SK-MEL-5 (cell line): ENCODE data around the gene RBP2. TPM values are rescaled to one million over a fixed set of nuclear protein-coding genes. Genes with fewer than 3 reads are reported as not detected.
A peak's percentile ranks its signal among the peaks of the same experiment; 100 is the strongest.

Experiments used
- DNase-seq: peaks from one replicate; pipeline ENCODE4 v3.0.0-alpha.2; 2016; ENCODE audit warnings: low read depth, low spot score
- in situ Hi-C: cut with HindIII; loops from 2 replicates; pipeline ENCODE4 v1.10.0; 2016; ENCODE audit warnings: low sequenced_read_pairs, high pct_unique_total_duplicates, low pct_unique_long_range_greater_than_20kb
- total RNA-seq: library from RNA; depleted of rRNA; stranded (reverse); fragments of >200 nt; shearing (Covaris generic); gene quantifications from 2 replicates; pipeline ENCODE4 v1.2.3, GENCODE V29; 2014

Gene RBP2
- total RNA-seq, 1 experiment from 2014 or later: not detected

DNA sequence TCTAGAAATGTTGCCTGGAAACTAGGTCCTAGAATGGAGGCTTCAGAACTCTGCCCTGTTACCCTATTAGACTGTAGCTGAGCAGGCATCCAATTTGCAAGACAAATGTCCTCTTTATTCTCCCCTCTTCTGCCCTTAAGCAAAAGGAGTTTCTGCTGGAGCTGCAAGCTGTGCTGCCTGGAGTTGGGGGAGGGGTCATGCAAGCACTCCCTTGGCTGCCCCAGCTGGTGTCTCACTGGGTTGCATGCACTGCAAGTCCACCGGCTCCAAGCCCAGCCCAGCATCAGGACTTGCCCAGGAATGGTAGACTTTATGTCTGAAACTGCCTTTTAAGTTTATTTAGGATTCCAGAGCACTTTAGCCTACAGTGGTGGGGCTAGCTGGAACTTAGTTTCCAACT, 15.7 kb upstream of the RBP2 start:
- in situ Hi-C loops: no loop called here
- DNase-seq: peak; percentile 43

DNA sequence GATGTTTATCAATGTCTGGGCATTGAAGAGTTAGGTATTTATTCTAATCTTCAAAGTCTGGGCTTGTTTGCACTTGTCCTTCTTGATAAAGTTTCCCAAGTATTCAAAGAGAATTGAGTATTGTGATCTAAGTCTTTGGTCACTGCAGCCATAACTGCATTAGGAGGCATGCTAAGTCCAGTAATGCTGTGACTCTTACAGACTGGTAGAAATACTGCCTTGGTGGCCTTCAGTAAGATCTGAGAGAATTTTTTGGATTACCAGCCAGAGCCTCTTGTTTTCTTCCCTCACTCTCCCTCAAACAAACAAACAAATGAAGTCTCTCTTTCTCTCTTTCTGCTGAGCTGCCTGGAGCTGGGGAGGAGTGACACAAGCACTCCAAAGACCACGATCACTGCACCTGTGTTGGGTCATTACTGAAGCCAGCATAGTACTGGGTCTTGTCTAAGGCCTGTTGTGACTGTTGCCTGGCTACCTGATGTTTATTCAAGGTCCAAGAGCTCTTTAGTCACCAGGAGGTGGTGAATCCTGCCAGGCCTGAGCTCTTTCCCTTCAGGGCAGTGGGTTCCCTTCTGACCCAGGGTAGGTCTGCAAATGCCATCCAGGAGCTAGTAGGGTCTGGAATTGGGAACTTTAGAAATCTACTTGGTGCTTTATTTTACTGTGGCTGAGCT, 14.8 kb upstream of the RBP2 start:
- no peak for DNase-seq
- in situ Hi-C loops: no loop called here

DNA sequence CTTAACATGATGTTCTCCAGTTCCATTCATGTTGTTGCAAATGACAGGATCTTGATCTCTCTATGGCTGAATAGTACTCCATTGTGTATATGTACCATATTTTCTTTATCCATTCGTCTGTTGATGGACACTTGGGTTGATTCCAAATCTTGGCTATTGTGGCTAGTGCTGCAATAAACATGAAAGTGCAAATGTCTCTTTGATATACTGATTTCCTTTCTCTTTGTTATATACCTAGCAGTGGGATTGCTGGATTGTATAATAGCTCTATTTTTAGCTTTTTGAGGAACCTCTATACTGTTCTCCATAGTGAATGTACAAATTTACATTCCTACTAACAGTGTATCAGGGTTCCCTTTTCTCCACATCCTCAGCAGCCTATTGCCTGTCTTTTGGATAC, 5.9 kb upstream of the RBP2 start:
- in situ Hi-C loops: no loop called here
- DNase-seq: no peak

DNA sequence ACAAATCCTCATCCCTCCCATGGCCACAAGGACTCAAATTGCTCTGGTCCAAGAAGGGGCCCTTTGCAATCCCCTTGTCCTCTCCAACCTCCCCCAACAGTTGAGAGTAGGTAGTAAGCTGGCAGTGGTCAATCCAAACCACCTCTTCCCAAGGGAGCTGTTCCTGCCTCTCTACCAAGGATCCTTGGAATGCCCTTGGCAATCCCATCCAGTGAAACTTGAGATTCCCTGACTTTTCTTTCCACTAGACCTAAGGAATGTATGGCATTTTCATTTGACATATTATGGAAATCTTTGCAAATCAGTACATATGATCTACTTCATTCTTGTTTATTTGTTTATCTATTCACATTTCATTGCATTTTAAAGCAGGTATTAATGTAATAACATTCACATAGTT, 4.8 kb upstream of the RBP2 start:
- in situ Hi-C loops: no loop called here
- peak; percentile 17 for DNase-seq

DNA sequence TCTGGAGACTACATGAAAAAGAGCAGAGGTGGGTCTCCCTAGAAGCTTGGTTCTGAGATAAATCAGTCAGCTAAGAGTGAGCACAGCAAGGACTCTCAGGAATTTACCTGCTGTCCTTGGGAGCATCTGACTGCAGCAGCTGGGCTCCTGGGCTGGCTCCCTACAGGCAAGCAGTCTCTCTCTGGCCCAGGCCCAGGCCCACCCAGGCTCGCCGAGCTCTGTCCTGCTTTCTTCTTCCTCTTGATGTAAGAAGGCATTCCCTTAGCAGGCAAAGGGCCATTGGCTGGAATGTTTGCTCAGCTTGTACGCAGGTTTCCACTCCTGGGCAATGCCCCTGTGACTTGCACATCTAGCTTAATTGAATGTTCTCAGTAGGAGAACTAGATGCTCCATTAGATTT, 4.3 kb upstream of the RBP2 start:
- DNase-seq: no peak
- in situ Hi-C loops: no loop called here

DNA sequence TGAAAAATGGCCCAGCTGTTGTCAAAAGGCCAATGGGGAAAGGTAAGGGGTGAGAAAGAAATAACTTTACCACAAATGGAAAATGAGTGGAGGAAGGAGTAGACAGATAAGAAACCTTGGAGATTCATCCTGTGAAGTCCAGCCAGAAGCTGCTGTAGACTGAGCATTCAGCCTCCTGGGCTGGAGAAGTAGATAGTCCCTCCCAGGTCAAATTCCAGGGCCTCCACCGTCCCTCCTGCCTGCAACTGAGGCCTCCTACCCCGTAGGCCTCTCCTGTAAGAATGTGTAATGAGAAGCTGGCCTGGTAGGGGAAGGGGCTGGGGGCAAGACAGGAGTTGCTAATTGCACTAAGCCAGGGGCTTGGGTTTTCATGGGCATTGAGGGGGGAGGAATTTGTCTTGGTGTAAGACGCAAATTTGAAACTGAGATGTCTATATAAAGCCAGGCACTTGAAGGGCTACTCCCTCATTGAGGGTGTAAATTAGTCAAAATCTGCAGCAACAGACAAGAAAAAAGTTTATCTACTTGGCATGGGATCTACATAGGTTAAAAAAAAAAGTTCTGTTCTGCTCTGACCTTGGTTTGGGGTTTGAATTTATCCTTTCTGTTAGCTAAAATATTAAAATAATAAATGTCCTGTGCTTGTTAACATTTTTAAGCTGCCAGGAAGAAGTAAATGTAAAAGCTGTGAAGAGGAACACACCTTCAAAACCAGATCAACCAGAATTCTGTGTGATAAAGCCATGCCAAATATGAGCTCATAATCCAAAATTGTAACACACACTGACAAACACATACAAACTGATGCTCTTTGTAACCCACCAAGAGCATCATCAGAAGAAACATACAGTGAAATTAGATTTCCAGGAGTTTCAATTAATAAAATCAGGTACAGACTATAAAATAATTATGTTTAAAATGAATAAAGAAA, 1.7 kb upstream of the RBP2 start:
- no peak for DNase-seq
- in situ Hi-C loops: no loop called here

DNA sequence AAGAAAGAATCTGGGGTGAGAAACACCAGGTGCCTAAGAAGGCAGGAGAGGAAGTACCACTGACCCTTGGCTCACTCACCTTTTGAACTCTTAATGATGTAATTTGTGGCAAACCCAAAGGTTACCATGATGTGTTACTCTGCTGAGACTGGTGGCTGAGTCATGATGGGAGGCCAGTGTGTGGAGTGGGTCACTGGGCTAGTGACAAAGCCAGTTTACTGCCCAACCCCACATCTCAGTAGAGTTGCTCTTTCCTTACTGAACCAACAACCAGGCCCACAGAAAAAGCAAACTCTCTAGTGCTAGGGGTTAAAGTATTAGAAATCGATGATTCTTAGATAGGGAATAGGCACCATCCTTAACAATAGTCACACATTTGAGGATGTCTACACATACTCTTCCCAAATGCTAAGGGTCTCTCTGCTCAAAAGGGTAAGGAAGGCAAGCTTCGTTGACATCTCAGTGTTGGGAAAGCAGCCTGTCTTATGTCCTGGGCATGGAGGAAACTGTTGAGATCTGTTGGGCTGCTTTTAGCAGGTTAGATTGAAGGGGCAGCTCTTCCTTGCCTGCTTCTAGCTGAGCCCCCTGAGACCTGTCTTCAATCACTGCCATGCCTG, 3.1 kb downstream of the RBP2 start:
- no peak for DNase-seq
- in situ Hi-C loops: no loop called here

DNA sequence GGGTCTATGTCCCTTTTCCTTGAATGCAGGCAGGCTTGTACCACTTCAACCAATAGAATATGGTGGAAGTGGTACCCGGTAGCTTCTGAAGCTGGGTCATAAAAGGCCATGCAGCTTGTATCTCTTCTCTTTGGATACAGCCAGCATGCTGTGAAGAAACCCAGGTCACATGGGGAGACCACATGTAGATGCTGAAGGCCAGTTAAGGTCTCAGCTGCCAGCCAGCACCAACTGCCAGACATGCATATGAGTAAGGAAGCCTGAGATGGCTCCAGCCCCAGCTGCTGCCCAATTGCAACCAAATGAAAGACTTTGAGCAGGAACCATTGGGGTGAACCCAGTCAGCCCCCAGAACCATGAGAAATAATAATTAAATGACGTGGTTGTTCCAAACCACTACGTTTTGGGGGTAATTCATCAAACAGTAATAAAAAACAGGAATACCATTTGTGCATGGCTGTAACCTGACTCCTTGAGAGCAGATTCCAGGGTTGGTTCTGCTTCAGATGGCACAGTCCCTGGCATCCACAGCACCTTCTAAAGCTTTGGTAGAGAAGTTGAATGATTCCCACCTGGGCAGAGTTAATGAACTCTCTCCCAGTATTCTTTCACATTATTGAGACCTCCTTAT, 3.8 kb downstream of the RBP2 start:
- in situ Hi-C loops: no loop called here
- no peak for DNase-seq

DNA sequence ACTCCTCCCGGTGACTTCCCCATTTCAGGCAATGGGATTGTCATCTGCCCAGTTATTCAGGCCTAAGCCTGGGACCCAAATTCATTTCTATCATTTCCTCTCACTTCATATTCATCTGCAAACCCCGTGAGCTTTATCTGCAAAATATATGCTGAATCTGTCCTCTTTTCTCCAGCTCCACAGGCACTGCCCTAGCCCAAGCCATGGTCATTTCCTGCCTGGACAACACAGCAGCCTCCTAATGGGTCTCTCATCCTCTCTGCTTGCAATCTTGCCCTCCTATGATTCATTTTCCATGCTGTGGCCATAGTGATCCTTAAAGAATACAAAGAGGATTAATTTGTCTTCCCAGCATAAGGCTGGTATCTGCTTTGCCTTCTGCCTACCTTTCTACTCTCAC, 6.1 kb downstream of the RBP2 start:
- in situ Hi-C loops: no loop called here
- DNase-seq: no peak

DNA sequence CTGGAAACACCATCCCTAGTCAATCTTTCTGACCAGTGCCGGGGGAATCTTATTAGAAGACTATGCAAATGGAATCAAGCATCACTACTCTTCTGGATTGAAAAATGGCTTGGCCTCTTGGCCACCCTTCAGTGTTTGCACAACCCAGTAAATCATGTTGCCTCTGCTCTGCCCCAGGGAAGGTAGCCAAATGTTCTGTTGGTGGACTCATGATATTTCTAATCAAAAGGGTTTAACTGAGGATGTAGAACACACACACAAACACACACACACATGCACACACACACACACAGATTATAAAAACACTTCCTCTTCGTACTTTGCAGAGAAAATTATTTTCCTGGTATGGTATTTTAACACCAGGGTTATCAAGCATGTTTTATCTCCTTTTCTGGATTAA, 7.9 kb downstream of the RBP2 start:
- no peak for DNase-seq
- in situ Hi-C loops: no loop called here

DNA sequence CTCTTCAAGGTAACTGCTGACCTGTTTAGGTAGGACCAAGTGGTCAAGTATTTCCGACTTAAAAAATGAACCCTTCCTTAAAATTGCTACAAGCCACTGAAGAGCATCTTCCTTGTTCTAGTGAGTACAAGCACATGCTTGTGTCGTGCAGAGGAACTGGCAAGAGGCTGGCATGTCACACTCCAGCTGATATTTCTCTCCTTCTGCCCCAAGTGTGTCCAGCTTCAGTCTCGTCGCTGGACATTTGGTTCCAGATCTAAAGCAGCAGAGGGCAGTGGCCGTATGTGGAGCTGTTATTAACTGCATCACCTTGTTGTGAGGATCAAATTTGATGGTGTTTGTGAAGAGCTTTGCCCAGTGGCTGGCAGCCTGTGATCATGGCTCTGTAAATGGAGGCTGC, 10.0 kb downstream of the RBP2 start:
- no peak for DNase-seq
- in situ Hi-C loops: no loop called here

DNA sequence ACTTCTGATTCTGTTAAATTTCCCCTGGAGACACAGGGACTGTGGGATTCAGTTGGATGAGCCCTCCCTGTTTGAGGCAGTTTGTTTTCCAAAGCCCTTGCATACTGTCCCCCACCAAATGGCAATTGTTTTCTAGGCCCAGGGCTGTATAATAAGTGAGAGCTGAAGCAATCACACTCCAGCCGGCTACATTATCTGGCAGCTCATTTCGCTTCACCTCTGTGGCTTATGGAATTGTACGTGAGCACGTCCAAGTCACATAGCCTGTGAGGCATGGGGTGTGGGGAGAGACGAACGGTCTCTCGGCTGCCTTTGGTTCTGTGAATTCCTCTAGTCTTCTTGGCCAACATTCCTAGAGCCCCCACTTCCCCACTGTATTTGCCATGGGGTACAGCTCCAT, 10.7 kb downstream of the RBP2 start:
- in situ Hi-C loops: no loop called here
- no peak for DNase-seq

DNA sequence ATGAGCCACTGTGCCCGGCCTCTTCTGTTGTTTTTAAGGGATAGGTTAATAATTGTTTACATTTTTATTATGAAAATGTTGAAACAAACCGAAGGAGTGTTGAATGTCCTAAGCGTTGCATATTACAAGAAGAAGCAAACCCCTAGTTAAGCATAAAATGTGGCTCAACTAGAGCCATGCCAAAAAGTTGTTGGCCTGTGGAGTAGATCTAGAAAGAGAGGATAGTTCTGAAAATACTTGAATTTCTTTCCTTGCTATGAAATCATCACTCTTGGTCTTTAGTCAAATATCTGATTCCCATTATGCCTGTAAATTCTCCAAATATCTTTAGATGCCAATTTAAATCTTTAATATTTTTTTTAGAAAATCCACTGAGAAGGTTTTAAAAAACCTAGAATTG, 12.8 kb downstream of the RBP2 start:
- no peak for DNase-seq
- in situ Hi-C loops: no loop called here

DNA sequence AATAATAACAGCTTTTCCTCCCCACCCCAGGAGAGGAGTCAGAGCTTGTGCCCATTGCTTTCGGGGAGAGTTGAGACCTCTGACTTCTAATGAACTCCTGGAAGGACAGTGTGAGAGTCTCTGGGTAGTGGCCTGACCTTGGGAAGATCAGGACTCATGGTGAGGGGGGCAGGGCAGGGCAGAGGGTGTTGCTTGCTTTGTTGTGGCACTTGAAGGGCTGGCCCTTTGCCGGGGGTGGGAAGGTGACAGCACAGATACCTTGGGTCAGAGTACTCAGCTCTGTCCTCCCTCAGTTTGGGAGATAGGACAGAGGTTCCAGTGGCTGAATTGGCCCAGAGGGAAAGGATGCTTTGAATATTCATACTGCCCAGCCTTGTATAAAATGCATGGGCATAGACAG, 15.8 kb downstream of the RBP2 start:
- in situ Hi-C loops: no loop called here

DNA sequence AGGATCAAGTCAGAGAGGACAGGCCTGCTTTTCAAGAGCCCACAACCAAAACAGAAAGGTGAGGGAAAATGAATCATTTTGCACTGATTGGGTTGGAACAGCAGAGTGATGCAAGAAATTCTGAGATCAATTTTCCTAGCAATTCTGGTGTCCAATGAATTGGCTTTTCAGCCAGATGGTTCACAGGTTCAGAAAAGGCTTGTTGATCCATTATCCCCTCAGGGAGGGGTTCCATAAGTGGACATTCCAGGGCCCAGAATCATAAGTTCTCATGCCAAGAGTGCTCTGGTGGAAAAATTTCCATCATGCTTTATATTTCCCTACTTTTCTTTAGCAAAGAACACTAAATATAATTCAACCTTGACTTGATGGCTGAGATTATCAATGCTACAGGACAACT, 16.2 kb downstream of the RBP2 start:
- in situ Hi-C loops: no loop called here
- no peak for DNase-seq

More for the DNA sequence above, 15.8 kb downstream of the RBP2 start:
- DNase-seq: no peak

DNA sequence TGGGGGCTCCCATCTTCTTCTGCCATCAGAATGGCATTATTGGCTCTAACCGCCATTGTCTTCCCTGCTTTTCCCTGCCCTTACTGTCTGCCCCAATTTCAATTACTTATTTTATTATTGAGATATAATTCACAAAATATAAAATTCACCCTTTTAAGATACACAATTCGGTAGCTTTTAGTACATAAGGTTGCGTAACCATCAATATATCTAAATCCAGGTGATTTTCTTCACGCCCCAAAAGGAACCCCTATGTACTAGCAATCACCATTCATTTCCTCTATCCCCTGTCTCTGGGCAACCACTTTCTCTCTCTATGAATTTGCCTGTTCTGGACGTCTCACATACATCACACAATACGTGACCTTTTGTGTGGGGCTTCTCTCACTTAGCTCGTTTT, 18.0 kb downstream of the RBP2 start:
- in situ Hi-C loops: no loop called here
- no peak for DNase-seq

DNA sequence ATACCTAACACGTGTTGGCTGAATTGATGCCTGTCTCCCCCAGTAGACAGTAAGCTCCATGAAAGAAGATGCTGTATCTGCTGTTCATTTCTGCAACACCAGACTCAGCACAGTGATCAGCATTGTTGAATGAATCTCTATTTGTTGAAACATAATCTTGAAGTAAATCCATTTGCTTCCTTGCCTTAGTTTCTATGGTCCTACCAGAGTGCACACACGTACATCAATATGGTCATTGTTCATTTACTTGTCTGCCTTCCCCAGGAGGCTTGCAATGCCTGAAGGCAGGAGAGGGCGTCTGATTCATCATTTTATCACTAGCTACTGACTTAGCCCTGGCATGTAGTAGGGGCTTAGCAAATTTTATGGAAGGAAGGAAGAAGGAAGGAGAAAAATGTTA, 19.2 kb downstream of the RBP2 start:
- peak; percentile 97 for DNase-seq
- in situ Hi-C loops: no loop called here

DNA sequence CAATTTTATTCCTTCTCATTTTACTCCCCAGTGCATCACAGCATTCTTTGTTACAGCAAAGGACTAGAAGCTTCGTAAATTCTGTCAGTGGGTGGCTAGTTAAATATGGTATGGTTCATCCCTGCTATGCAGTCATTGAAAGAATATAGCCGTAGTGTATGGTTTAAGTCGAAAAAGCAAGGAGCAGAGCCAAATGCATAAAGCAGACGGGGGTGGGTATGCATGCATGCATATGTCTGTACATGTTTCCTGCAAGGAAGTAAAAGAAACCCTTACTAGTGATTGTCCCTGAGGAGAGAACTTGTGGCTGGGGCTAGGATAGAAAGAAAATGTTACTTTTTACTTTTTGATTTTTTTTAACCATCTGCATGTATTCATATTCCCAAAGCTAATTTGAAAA, 19.9 kb downstream of the RBP2 start:
- DNase-seq: no peak
- in situ Hi-C loops: no loop called here
